Coronary artery (tissue), 2 donors: ENCODE results near the gene LYPD1.
A peak's percentile ranks its signal among the peaks of the same experiment; 100 is the strongest.

Source experiments
- DNase-seq: peaks from one replicate; pipeline ENCODE4 v3.0.0-alpha.2; 2017; ENCODE audit warnings: low spot score
- H3K27ac ChIP-seq, 2 donors: fragments of 200-600 bp; sonication (generic); one replicate each; pipeline ENCODE4 v1.5.1; 2016 to 2019
- H3K4me3 ChIP-seq: fragments of 200-600 bp; sonication (generic); 2 replicates; pipeline ENCODE4 v1.5.1; 2016; ENCODE audit warnings: mild to moderate bottlenecking, moderate library complexity
- TF ChIP-seq, protein P1 (sequence below): fragments of 200-600 bp; sonication (generic); IDR thresholded peaks from one replicate; pipeline ENCODE4 v1.5.1; 2019; ENCODE audit warnings: antibody characterized with exemption

Gene LYPD1

GRCh38 chr2:132677661-132678060 is 7.7 kb upstream of the LYPD1 start:
- TF ChIP-seq, protein P1, sequence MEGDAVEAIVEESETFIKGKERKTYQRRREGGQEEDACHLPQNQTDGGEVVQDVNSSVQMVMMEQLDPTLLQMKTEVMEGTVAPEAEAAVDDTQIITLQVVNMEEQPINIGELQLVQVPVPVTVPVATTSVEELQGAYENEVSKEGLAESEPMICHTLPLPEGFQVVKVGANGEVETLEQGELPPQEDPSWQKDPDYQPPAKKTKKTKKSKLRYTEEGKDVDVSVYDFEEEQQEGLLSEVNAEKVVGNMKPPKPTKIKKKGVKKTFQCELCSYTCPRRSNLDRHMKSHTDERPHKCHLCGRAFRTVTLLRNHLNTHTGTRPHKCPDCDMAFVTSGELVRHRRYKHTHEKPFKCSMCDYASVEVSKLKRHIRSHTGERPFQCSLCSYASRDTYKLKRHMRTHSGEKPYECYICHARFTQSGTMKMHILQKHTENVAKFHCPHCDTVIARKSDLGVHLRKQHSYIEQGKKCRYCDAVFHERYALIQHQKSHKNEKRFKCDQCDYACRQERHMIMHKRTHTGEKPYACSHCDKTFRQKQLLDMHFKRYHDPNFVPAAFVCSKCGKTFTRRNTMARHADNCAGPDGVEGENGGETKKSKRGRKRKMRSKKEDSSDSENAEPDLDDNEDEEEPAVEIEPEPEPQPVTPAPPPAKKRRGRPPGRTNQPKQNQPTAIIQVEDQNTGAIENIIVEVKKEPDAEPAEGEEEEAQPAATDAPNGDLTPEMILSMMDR, result no peak
- DNase-seq, result no peak
- no peak overlapping the region for H3K27ac ChIP-seq
- H3K4me3 ChIP-seq, result no peak overlapping the region

GRCh38 chr2:132676999-132677398 is 7.0 kb upstream of the LYPD1 start:
- Histone ChIP-seq H3K4me3 (no peak overlapping the region), H3K27ac (no peak overlapping the region)
- TF ChIP-seq, protein P1, result no peak
- no peak for DNase-seq

DNA sequence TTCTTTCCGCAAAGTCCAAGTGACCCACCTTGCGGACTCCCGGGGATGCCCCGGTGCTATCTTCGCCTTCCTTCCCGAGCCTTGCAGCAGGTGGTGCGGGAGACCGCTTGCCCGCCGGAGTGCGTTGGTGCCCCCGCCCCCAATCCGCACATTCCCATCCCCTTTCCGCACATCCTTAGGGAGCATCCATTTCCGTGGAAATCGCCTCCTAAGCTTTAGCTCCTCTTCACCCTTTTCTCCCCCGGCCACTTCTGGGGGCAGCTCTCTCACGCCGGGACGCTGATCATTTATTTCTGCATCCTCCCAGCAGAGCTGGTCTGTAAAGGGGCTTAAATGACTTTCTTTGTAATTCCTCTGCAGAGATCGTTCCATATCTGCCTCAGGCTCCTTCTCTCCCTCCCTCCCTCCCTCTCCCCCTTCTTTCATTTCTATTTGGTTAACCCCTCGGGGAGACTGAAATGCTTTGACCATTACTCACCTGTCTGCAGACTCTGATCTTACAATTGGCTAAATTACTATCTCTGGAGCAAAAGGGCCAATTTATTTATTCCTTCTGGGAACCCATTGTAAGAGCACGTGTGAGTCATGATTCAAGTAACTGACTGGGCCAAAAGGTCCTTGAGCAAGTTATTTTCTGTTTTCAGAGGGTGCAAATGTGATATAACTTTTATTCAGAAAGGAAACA is 1.3 kb upstream of the LYPD1 start:
- no peak for DNase-seq
- H3K27ac ChIP-seq, result no peak overlapping the region
- H3K4me3 ChIP-seq, result peak overlapping the region; percentile 67
- TF ChIP-seq, protein P1, result no peak

DNA sequence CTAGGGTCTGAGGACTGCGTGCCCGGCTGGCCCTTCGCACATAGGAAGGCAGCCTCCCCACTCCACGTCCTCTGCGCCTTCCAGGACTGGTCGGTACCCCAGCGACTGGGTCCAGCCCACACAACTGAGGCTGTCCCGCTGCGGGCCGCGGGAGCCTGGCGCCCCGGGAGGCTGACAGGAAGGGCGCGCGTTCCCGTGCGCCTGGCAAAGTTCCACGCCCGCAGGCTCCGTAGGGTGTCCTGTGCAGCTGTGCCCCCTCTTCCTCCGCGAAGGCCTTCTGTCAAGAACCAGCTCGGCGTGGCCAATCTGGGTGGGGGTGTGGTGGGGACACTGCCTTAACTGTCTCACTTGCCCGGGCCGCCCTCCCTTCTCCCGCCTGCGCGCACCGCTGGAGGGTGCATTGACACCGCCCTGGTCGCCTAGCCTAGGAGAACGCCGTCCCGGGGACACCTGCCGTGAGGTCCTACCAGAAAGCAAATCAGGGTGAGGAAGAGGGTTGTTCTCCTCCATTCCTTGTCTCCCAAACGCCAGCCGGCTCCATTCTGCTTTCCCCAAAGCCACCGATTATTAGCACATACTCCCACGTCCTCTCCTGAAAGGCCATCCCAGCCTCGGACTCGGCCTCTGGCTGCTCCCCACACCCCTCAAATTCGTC is 618 bp upstream of the LYPD1 start:
- TF ChIP-seq, protein P1, result no peak
- no peak overlapping the region for H3K27ac ChIP-seq
- peak overlapping the region; percentile 67 for H3K4me3 ChIP-seq
- DNase-seq, result no peak

GRCh38 chr2:132668987-132669907 is 758 bp downstream of the LYPD1 start:
- Histone ChIP-seq H3K27ac (no peak overlapping the region), H3K4me3 (peak overlapping the region; percentile 67)
- TF ChIP-seq, protein P1, result no peak
- DNase-seq, result no peak

GRCh38 chr2:132668189-132668823 is 1.7 kb downstream of the LYPD1 start:
- Histone ChIP-seq H3K4me3 (no peak overlapping the region), H3K27ac (no peak overlapping the region)
- TF ChIP-seq, protein P1, result no peak
- no peak for DNase-seq
